ENCODE measurements around the gene RTN4R. TPM values are rescaled to one million over a fixed set of nuclear protein-coding genes. Genes with fewer than 3 reads are reported as not detected.
"Not testable (repeated sequence)": the region's sequence is repeated elsewhere in the genome, so short reads cannot be mapped to it uniquely, and the experiment has no call there.

Gene RTN4R
- total RNA-seq, 2 donors from 2014 or later, result 12.8 to 17.7 TPM

- no peak overlapping the region for H3K27ac ChIP-seq (ENCODE audit: low read depth, low read length)
- WGBS, 2 experiments (ENCODE audit: insufficient coverage in 1 of 2, insufficient read length in 1 of 2), result 86 to 89% methylated on average over 4 to 7 of the region's 7 CpGs
- no peak for DNase-seq
Measured at GRCh38 chr22:20276468-20276867, 8.3 kb upstream of the RTN4R start.

DNA sequence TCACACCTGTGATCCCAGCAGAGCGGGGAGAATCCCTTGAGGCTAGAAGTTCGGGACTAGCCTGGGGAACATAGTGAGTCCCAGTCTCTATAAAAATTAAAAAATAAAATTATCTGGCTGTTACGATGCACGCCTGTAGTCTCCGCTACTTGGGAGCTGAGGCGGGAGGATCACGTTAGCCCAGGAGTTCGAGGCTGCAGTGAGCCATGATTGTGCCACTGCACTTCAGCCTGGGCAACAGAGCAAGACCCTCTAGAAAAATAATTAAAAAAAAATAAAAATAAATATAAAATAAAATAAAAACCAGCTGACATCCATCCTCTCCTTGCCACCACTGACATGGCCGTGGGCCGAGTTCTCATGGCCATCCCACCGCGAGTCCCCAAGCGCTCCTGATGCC is 7.7 kb upstream of the RTN4R start:
- Mint-ChIP-seq H3K36me3 (ENCODE audit: low read depth) (no peaks in the 10 kb centered on the region), H3K9me3 (no peaks in the 10 kb centered on the region), H3K27me3 (ENCODE audit: insufficient read depth) (no peaks in the 10 kb centered on the region), H3K4me1 (no peaks in the 10 kb centered on the region), H3K27ac (no peak overlapping the region), H3K4me3 (no peak overlapping the region)
- no peak overlapping the region for H3K27ac ChIP-seq (ENCODE audit: low read depth, low read length)
- WGBS, 2 experiments (ENCODE audit: insufficient coverage in 1 of 2, insufficient read length in 1 of 2), result 91 to 96% methylated on average over 6 to 13 of the region's 13 CpGs
- H3K27me3 ChIP-seq (ENCODE audit: control insufficient read depth, insufficient read depth, low read length, poor library complexity, severe bottlenecking), result no peaks in the 10 kb centered on the region
- DNase-seq, result no peak
- H3K9ac ChIP-seq (ENCODE audit: extremely low read depth, low read length, poor library complexity, severe bottlenecking), result no peak overlapping the region
- H3K9me3 ChIP-seq (ENCODE audit: control insufficient read depth, low read length), result no peaks in the 10 kb centered on the region
- no peak overlapping the region for H3K4me3 ChIP-seq (ENCODE audit: low read length)
- TF ChIP-seq CTCF (conservative IDR thresholded peaks at IDR 0.05), result no peak
- H3K4me1 ChIP-seq (ENCODE audit: control insufficient read depth, insufficient read depth, low read length), result no peaks in the 10 kb centered on the region
- H3K36me3 ChIP-seq (ENCODE audit: control insufficient read depth, insufficient read depth, low read length), result no peaks in the 10 kb centered on the region

More at GRCh38 chr22:20276468-20276867, 8.3 kb upstream of the RTN4R start:
- no peak overlapping the region for H3K27ac Mint-ChIP-seq
- Histone ChIP-seq H3K9me3 (ENCODE audit: control insufficient read depth, low read length) (no peaks in the 10 kb centered on the region), H3K36me3 (ENCODE audit: control insufficient read depth, insufficient read depth, low read length) (no peaks in the 10 kb centered on the region), H3K4me3 (ENCODE audit: low read length) (no peak overlapping the region), H3K9ac (ENCODE audit: extremely low read depth, low read length, poor library complexity, severe bottlenecking) (no peak overlapping the region), H3K27me3 (ENCODE audit: control insufficient read depth, insufficient read depth, low read length, poor library complexity, severe bottlenecking) (no peaks in the 10 kb centered on the region), H3K4me1 (ENCODE audit: control insufficient read depth, insufficient read depth, low read length) (no peaks in the 10 kb centered on the region)
- H3K9me3 Mint-ChIP-seq, result no peaks in the 10 kb centered on the region
- no peaks in the 10 kb centered on the region for H3K4me1 Mint-ChIP-seq
- TF ChIP-seq CTCF (conservative IDR thresholded peaks at IDR 0.05), result no peak
- H3K27me3 Mint-ChIP-seq (ENCODE audit: insufficient read depth), result no peaks in the 10 kb centered on the region
- no peaks in the 10 kb centered on the region for H3K36me3 Mint-ChIP-seq (ENCODE audit: low read depth)
- H3K4me3 Mint-ChIP-seq, result no peak overlapping the region

GRCh38 chr22:20275325-20275724 is 7.2 kb upstream of the RTN4R start:
- not testable (repeated sequence) for H3K36me3 Mint-ChIP-seq (ENCODE audit: low read depth); DNase-seq; H3K27ac ChIP-seq (ENCODE audit: low read depth, low read length); H3K27ac Mint-ChIP-seq; H3K9ac ChIP-seq (ENCODE audit: extremely low read depth, low read length, poor library complexity, severe bottlenecking); H3K4me1 ChIP-seq (ENCODE audit: control insufficient read depth, insufficient read depth, low read length); H3K4me3 Mint-ChIP-seq; H3K9me3 Mint-ChIP-seq; H3K36me3 ChIP-seq (ENCODE audit: control insufficient read depth, insufficient read depth, low read length); H3K4me1 Mint-ChIP-seq; H3K4me3 ChIP-seq (ENCODE audit: low read length); H3K27me3 ChIP-seq (ENCODE audit: control insufficient read depth, insufficient read depth, low read length, poor library complexity, severe bottlenecking); H3K27me3 Mint-ChIP-seq (ENCODE audit: insufficient read depth); H3K9me3 ChIP-seq (ENCODE audit: control insufficient read depth, low read length)
- WGBS, 2 experiments (ENCODE audit: insufficient coverage in 1 of 2, insufficient read length in 1 of 2), result 47% methylated on average over 2 of the region's 7 CpGs; no CpG with 5 or more reads in 1 of the 2 experiments

DNA sequence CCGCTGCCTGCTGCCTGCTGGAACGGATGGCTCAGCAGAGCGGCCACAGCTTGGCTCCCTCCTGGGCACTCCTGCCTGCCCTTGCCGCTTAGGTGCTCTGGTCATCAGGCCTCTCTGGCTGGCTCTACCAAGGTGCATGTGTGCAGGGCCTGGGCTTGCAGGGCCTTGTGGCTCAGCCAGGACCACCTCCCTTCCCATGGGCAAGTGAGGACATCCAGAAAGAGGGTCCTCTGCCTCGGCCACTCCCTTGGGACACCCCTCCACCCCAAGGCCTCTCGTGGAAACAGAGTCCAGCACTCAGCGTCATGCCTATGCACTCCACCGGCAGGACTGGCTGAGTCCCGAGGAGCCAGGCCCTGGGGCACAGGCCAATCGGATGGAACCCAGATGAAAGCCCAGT is 6.3 kb upstream of the RTN4R start:
- not testable (repeated sequence) for H3K9me3 Mint-ChIP-seq; H3K36me3 Mint-ChIP-seq (ENCODE audit: low read depth)

More for the DNA sequence above, 6.3 kb upstream of the RTN4R start:
- H3K4me3 Mint-ChIP-seq; H3K4me1 ChIP-seq (ENCODE audit: control insufficient read depth, insufficient read depth, low read length); H3K27me3 Mint-ChIP-seq (ENCODE audit: insufficient read depth); H3K27ac Mint-ChIP-seq; H3K9ac ChIP-seq (ENCODE audit: extremely low read depth, low read length, poor library complexity, severe bottlenecking); H3K4me1 Mint-ChIP-seq; H3K4me3 ChIP-seq (ENCODE audit: low read length); H3K9me3 ChIP-seq (ENCODE audit: control insufficient read depth, low read length); DNase-seq; H3K36me3 ChIP-seq (ENCODE audit: control insufficient read depth, insufficient read depth, low read length); H3K27ac ChIP-seq (ENCODE audit: low read depth, low read length); H3K27me3 ChIP-seq (ENCODE audit: control insufficient read depth, insufficient read depth, low read length, poor library complexity, severe bottlenecking): not testable (repeated sequence)
- 91 to 100% methylated on average over 4 to 7 of the region's 10 CpGs for WGBS, 2 experiments (ENCODE audit: insufficient coverage in 1 of 2, insufficient read length in 1 of 2)
